Stimulated activated CD8-positive, alpha-beta memory T cell treated with anti-CD3 and anti-CD28 coated beads, Interleukin-7, amount 100 ng/mL, for 4 hours (primary cell): ENCODE results near the gene H1-8.
"Not testable (repeated sequence)": the region's sequence is repeated elsewhere in the genome, so short reads cannot be mapped to it uniquely, and the experiment has no call there.

ENCODE experiments used
- DNase-seq, 2 donors: peaks; one replicate each; pipeline ENCODE4 v3.0.0-alpha.2; 2020; ENCODE audit warnings: low read depth in 2 of 2

The H1-8 gene, protein sequence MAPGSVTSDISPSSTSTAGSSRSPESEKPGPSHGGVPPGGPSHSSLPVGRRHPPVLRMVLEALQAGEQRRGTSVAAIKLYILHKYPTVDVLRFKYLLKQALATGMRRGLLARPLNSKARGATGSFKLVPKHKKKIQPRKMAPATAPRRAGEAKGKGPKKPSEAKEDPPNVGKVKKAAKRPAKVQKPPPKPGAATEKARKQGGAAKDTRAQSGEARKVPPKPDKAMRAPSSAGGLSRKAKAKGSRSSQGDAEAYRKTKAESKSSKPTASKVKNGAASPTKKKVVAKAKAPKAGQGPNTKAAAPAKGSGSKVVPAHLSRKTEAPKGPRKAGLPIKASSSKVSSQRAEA

DNA sequence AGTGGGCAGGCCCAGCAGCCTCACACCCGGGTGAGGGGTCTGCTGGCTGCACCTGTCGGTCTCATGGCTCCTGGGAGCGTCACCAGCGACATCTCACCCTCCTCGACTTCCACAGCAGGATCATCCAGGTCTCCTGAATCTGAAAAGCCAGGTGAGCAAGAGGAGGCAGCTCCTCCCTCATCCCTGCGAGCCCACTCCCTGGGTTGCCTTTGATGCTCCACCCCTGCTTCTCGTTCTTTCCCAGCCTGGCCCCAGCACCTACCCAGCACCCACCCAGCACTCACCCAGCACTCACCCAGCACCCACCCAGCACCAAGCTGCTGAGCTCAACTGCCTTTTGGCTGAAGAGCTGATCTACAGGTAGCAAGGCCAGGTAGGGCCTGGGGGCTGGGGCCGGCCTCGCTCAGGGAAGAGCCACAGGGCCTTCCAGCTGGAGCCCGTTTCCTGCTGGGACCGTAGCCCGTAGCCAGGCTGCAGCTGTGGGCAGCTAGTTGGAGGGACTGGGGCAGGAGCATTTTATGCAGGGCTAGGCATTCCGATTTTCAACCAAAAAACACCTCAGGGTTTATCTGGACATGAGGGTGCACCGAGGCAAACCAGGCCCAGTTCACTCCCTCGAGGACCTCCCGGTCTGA lies at the start of gene H1-8:
Gene H1-8 (plus strand): TSS at position 20 of the 635 bp plus-strand sequence. CDS start 44 bp downstream, at position 64.
- no peak for DNase-seq

DNA sequence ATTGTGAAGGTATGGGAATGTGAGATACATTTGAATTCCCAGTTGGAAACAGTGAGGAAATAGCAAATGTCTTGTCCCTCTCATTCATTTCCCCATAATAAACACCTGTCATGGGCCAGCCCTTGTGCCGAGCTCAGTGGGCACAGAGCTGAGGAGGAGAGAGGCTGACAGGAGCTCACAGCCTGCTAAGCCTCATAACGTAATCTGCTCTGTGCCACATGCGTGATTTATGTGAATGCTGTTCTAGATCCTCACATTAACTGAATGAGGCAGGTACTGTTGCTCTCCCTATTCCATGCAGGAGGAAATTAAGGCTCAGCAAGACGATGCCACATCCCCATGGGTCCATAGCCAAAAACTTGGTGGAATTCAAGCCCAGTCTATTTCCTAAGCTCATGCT lies 49.8 kb upstream of the H1-8 start:
- no peak for DNase-seq

DNA sequence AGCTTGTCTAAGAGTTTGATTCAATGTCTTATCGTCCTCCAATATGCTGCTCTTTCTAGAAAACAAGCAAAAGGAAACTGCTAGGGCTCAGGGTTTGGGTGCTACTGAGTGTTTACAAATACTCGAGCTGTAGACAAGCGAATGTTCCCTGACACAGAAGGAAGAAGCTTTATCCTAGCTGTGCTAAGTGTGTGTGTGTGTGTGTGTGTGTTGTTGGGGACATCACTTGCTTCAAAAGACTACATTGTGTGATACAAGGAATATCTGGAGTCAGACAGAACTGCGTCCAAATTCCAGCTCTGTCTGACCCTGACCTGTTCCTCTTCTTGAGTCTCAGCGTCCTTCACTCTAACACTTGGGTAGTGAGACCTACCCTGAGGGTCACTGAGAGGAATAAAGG lies 48.5 kb upstream of the H1-8 start:
- DNase-seq = not testable (repeated sequence)

DNA sequence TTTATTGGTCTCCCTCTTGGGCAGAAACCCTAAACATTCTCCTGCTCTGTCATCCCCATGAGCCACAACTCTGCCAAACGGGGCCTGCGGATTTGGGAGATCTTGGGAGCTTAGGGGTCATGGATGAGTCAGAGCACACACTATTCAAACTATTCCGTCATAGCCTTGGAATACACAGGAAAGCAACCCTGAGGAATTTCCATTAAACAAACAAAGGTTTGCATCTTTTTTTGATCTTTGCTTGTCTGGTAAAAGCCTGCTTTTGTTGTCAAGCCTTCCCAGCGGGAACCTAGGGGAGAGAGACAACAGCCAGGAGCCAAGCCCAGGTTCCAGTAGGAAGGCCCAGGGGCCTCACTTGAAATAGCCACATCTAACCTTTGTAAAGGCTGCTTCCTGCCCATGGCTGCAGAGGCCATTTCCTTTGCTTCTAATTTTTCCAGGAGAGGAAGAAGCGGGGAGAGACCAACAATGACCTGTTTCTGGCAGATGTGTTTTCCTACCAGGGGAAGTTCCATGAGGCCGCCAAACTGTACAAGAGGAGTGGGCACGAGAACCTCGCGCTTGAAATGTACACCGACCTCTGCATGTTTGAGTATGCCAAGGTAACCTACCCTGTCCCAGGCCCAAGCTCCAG lies 47.9 kb upstream of the H1-8 start:
- not testable (repeated sequence) for DNase-seq

DNA sequence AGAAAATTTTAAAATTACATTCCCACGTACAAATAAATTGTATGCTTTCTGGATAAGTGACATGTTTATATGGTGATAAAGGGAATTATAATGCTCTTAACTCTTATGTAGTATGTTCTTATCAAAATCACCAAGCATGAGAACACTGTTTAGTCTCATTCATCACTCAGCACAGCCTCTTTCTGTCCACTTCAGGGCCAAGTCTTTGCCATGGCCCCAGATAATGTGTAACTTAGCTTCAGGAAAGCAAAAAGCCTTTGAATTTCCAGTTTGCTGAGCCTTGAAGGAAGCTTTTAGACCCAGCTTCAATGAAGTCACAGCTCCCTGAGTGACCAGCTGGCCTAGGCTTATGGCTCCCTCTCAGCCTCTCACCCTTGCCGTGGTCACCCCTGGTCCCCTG lies 45.1 kb upstream of the H1-8 start:
- not testable (repeated sequence) for DNase-seq

DNA sequence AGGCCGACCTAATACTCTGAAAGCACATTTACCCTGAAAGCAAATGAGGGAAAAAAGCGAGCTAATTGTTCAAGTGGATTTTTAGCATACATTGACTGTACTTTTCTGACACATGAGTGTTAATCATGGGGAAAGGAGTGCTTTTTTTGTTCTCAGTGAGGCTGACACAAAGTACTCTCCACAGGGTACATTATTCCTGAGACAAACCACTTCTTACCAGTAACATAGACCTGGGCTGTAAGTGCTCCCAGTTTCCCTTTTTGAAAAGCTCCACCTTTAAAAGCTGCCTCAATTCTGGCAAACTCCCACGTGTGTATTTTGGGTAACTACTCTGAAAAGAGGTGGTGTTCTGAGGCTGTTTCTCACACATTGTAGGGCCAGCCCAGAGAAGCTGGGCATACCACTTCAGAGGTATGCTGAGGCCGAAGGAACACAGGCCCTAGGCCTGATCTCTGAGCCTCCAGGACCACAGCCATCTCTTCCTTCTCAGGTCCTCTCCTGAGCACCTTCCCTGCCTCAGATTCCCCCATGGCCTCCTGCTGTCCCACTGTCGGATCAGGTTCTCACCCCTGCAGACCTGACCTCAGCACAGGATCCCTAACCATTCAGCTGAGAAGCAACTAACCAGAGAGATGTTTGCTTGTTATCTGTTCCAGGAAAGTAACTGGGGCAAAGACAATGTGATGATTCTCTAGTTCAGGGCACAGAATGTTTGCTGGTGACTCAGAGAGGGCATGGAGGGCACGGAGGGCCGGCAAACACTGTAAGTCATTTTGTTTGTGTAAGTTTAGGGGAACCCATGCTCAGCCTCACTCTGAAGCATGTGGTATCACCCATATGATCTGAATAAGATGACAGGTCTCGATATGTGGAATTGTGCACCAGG lies 44.1 kb upstream of the H1-8 start:
- DNase-seq = not testable (repeated sequence)

DNA sequence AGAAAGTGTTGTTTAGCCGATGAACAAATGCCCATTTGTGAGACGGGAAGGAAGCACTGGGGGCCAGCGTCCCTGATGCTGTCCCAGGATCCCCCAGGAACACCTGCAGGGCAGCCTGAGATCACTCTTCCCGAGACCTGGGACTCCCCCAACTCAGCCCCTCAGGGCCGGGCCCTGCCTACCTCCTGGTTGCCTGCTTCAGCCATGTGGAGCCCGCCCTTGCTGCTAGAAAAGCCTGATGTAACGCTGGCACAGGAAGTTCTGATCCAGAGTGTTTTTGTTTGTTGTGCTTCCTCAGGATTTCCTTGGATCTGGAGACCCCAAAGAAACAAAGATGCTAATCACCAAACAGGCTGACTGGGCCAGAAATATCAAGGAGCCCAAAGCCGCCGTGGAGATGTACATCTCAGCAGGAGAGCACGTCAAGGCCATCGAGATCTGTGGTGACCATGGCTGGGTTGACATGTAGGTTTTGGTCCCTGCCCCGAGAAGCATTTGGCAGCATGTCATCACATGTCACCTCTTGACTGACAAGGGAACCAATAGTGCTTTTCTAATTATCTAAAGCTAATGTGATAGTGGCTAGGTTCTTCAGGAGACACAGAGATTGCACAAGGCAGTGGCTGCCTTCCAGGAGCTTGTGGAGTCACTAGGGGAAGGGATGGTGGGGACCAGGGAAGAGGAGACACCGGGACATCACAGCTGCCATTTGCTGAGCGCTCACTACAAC lies 43.2 kb upstream of the H1-8 start:
- not testable (repeated sequence) for DNase-seq

DNA sequence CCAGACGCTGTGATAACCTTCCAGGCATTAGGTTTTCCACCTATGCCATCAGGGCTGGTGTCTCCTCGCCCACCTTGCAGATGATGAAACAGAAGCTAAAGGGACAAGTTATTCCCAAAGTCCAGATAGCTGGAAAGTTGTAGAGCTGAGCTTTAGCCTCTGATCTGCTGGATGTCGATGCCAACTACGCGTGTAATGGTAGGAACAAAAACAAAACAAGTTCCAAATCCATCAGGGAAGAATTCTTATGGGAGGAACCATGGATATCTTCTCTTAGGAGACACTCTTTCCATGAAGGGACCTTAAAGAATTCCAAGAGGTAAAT lies 42.7 kb upstream of the H1-8 start:
- DNase-seq = no peak

DNA sequence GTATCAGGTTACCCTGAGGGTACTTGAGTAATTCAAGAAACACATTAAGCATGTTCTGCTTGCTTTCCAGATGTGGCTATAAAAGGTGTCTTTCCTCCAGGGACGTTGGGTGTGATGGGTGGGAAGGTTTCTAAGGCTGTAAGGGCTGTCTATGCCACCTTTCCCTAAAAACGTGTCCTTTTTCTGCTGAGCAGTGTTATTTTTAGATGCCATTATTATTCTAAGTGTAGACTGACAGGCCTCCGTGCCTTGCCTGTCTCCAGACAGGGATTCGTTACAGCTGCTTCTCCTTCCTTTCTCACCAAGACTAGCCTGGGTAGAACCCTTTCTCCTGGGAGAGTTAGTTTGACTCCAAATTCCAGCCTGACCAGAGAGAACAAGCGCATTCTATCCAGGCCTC lies 41.3 kb upstream of the H1-8 start:
- DNase-seq = no peak

DNA sequence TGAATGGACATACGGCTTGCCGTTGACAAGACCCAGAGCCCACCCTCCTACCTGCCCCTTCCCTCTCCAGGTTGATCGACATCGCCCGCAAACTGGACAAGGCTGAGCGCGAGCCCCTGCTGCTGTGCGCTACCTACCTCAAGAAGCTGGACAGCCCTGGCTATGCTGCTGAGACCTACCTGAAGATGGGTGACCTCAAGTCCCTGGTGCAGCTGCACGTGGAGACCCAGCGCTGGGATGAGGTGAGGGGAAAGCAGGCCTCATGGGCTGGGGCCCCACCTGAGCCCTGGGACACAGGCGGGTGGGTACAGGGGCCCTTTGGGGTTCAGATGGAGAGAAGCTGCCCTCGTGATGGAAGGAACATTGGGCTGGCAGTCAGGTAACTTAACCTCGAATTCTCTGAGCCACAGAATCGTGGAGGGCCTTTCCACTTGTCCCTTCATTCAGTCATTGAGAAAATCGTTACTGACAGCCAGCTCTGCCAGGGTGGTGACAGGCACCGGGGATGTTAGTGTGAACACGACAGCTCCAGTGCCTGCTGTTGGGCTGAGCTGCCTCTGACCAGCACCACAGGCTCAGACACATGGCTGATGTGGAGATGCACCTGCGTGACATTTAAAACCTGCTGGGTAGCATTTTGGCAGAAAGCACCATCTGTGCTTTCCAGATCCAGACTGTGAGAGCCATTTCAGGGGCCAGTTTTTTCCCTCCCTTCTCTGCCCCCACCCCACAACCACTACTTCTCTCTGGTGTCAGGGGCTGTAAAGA lies 40.1 kb upstream of the H1-8 start:
- DNase-seq = no peak

DNA sequence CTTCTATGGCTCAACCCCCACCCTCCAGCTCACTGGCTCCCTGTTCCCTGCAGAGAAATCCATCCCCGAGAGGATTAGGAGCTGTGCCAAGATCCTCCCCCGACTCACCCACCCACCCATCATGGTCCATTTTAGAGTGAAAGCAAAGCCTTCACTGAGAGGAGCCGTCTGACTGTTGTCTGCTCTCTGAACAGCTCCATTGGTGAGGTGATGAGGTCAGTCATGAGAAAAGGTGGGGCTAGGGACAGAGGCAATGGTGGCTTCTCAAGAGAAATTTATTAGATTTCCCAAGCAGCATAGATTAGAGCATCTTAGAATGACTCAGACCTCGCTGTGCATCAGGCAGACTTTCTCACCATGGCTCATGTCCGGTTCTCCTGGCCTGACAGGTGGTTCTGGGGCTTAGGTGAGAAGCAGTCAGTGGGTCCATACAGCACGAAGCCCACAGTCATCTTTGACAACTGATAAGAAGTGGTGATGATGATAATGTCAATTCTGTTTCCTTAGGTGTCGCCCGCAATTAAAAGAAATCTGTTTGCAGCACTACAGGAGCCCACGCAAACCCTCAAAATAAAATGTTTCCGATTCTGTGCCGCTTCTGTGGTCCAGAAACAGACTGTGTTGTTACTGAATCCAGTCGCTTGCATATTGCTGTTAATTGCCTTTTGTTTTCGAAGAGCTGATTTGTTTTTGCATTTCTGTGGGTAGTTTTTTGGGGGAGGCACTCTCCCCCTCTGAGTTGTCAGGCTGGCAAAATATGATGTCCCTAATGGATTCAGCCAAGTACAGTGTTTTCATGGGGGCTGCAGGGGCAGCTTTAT lies 39.3 kb upstream of the H1-8 start:
- no peak for DNase-seq

DNA sequence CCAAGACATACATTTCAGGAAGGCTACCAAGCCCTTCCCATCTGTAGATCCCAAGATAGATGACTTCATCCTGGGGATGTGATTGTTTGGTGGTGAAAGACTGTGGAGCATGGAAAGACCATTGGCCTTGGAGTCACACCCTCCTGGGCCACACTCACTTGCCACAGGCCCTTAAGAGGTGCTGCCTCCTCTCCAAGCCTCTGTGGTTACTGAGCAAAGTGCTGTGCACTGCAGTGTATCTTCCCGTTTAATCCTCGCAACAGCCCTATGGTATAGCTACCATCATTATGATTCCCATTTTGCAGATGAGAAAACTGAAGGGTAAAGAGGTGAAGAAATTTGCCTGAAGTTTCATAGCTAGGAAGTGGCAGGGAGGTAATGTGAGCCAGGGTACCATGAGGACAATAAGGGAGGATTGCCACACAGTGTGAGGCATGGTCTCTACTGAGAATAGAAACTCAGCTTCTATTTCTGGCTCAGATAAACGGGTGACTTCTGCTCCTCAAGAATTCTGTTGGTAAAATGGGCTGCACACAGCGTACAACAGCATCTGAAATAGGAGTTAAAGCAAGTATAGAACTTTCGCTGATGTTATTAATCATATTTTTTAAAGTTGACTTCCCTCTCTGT lies 38.4 kb upstream of the H1-8 start:
- no peak for DNase-seq

DNA sequence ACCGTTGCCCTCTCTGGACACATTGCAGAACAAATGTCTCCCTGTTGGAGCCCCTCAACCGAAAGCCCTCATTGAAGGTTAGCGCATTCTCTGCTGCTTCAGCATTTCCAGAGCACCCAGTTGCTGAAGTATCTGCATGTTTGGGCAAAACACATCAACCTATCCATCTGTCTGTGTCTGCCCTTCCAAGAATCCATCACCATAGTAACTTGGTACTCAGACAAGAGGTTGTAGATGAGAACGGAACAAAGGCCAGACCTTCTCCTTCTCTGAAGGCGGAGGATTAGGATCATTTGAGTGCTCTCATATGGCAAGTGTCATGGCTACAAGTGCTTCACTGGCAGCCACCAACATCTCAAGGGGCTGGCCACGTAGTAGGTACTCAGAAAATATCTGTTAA lies 37.6 kb upstream of the H1-8 start:
- no peak for DNase-seq

DNA sequence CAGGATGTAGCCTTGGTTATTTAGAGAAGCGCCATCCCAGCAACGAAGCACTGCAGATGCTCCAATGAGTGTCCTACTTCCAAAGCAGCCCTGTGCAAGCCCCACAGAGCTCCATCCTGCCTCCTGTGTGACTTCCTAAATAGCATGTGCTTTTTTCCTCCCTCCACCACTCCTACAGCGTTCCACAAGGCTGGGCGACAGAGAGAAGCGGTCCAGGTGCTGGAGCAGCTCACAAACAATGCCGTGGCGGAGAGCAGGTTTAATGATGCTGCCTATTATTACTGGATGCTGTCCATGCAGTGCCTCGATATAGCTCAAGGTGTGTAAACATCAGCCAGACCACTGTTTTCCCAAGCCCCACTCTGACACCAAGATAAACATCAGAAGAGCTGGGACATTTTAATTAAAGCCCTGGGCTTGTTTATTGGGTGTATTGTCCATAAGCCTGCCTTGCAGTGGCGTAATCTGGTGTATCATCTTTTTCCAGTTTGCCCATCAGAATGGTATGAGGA lies 36.7 kb upstream of the H1-8 start:
- no peak for DNase-seq

DNA sequence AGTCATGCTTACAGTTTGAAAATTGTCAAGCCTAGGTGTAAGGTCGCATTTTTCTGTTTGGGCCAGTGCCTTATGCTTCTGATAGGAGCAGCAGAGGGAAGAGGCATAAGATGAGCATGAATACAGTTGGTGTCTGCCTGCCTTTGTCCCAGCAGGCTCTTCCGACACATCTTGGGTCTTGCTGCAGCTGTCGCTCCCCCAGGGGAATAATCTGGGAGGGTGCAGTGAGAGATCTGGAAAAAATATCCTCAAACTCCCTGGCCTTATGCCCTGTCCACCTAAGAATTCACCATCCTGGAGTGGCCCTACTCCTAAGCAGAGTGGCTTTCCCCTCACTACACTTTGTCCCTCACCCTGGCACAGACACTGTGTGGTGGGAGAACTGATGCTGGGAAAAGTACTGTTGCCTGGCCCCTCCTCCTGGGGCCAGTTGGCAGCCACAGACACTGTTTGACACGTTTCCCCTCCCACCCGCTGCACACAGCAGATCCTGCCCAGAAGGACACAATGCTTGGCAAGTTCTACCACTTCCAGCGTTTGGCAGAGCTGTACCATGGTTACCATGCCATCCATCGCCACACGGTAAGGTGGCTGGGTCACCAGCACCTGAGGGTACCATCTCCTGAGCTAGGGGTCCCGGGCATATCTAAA lies 35.7 kb upstream of the H1-8 start:
- DNase-seq = no peak

DNA sequence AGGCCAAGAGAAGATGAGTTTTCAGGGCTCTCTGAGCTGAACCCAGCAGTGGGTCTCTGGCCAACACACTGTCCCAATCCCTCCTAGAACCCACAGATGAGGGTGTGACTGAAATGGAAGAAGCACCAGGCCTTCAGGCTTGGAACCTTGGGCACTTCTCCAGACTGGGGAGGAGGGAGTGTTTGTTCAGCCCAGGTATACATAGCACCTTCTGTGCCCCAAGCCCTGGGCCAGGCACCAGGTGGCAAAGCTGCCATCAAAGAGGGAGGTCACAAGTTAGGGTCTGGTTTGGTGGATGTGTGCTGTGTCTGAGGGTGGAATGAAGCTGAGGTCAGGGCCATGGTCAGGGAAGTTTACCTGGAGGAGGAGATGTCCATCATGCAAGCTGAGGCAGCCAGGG lies 30.4 kb upstream of the H1-8 start:
- DNase-seq = no peak

DNA sequence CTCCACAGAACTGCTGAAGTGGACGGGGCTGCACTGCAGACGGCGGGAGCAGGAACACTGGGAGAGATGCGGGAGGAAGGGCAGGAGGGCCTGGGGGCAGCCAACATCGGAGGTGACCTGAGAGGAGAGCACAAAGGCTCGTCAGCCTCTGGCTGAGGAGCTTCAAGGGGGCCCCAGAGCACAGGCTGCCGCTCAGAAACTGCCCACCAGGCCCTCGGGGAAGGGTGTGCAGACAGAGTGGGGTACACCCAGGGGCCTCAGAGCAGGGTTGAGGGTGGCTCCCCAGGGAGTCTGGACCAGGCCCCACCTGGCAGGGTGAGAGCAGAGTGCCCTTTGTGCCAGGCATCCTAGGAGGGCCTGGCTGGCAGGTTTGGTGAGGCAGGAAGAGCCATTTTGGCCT lies 29.3 kb upstream of the H1-8 start:
- DNase-seq = no peak

DNA sequence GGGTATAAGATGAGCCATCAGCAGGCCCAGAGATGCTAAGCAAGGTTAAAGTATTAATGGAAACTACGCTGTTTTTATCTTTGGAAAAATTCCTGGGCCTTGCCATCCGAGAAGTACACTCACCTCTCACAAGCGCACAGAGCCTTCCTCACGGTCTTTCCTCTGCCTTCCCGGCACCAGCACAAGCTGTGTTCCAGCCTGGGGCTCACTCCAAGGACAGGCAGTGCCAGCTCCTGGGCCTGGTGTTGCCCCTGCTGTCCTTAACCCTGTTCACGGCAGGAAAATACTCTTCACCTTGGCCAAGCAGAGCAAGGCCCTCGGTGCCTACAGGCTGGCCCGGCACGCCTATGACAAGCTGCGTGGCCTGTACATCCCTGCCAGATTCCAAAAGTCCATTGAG lies 28.9 kb upstream of the H1-8 start:
- no peak for DNase-seq

DNA sequence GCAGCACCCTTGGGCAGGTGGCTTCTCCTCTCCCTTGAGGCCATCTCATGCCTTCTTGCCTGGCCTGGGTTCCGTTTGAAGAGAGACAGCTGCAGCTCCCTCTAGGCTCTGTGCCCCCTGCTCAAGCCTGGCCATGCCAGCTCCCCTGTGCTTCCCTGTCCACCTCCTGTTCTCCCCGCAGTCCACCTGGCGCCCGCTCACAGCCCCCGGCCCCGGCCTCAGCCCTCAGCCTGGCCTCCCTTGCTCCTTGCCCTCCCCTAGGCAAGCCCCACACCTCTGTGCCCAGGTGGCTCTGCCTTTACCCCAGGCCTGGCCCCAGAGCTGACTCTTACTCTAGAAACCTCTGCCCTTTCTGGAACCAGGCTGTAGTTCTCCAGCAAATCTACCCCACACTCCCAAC lies 28.4 kb upstream of the H1-8 start:
- no peak for DNase-seq
